ENCODE results near the gene CDH23. TPM values are rescaled to one million over a fixed set of nuclear protein-coding genes. Genes with fewer than 3 reads are reported as not detected.

CDH23 gene
- total and polyA plus RNA-seq, 2 of the 8 experiments (the other 6 are each of a cell fraction or from before 2014, with no cell fraction given), result 1.9 to 4.9 TPM

DNA sequence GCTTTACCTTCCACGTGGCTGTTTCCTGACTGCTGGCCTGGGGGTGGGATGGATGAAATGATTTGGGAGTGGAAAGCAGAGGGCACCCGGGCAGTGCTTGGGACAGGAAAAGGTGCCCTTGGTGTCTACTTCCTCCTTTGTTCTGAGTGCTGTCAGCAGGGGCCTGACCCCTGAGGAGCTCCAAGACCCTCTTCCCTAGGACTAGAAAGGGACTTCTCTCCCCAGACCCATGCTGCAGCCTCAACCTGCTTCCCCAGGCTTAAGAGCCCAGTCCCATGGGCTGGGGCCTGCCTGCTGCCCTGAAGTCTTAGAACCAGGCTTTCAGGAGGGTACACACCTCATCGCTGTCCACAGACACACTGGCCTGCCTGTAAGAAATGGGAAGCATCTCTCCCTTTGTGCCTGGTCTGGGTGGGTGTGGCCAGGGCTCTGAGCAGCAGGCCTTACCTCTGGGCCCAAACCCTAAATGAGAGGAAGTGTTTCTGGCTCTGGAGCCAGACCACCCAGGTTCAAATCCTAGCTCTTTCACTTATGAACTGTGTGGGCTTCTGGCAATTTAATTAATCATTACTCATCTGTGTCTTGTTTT lies 12.9 kb downstream of the CDH23 start:
- H3K56ac ChIP-seq (replicated peaks; ENCODE audit: insufficient read length, low read depth, low read length), result no peak overlapping the region
- H3K23ac ChIP-seq (ENCODE audit: insufficient read length), result no peak overlapping the region
- no peaks in the 10 kb centered on the region; a peak in 1 of 7 replicates for H3K27me3 ChIP-seq (replicated peaks in 1 of 4; ENCODE audit: control insufficient read depth in 3 of 4, extremely low read depth in 1 of 4, insufficient read depth in 3 of 4, low read length in 3 of 4)
- H3K27ac ChIP-seq (ENCODE audit: low read depth, low read length), result no peak overlapping the region
- no peak overlapping the region for H3K18ac ChIP-seq (ENCODE audit: extremely low read depth, low read length)
- no peaks in the 10 kb centered on the region for H3K79me2 ChIP-seq (ENCODE audit: control insufficient read depth in 1 of 2, insufficient read depth in 2 of 2, low read length in 2 of 2)
- H3K4me1 ChIP-seq (replicated peaks in 1 of 4; ENCODE audit: control insufficient read depth in 3 of 4, insufficient read depth in 4 of 4, low read length in 3 of 4), result peaks cover 3 to 4% (median 4%) of the 10 kb centered on the region in 4 experiments; a peak in 4 of 7 replicates
- H2AFZ ChIP-seq (ENCODE audit: low read length), result no peak overlapping the region
- no peaks in the 10 kb centered on the region for H3K23me2 ChIP-seq (ENCODE audit: low read depth, low read length)
- FAIRE-seq (no peak), DNase-seq (ENCODE audit: low read depth in 1 of 2, low spot score in 2 of 2) (peak in 1 of 2 experiments; percentile 46)
- H3K9ac ChIP-seq (replicated peaks in 1 of 4; ENCODE audit: extremely low read depth in 1 of 4, low read depth in 3 of 4, low read length in 3 of 4), result no peak overlapping the region
- no peak overlapping the region for H2BK5ac ChIP-seq (ENCODE audit: low read depth, low read length)
- no peak overlapping the region for H2BK120ac ChIP-seq (replicated peaks; ENCODE audit: low read depth, low read length)
- CTCF ChIA-PET (ENCODE audit: partially characterized antibody), result interaction anchor here (0.5 to 3.8 kb wide), 9 partner anchors 12 to 429 kb away, joined by 3 to 15 read pairs (median 4); no protein-coding TSS in a partner anchor
- no peak overlapping the region for H4K8ac ChIP-seq (ENCODE audit: extremely low read depth, insufficient read depth, low read length)
- 76% methylated on average over 3 of the region's 3 CpGs; no CpG with 5 or more reads in 1 of the 2 experiments for WGBS, 2 experiments (ENCODE audit: extremely low coverage in 1 of 2, insufficient coverage in 1 of 2, insufficient read length in 1 of 2, insufficient replicate concordance in 2 of 2, low coverage in 1 of 2, low lambda C conversion rate in 2 of 2, missing lambda C conversion rate in 1 of 2)
- H2BK15ac ChIP-seq (ENCODE audit: low read length), result 0 out of 2 replicates have a peak overlapping the region, but pooled peaks have one; percentile 31
- no peaks in the 10 kb centered on the region for H4K20me1 ChIP-seq (replicated peaks in 1 of 2; ENCODE audit: control insufficient read depth in 1 of 2, insufficient read depth in 2 of 2, low read length in 2 of 2)
- no peak overlapping the region for H3K4me2 ChIP-seq (ENCODE audit: insufficient read depth in 1 of 2, low read depth in 2 of 2, low read length in 2 of 2)
- no peak overlapping the region for H2BK12ac ChIP-seq (ENCODE audit: low read depth, low read length)
- POLR2A ChIA-PET (ENCODE audit: partially characterized antibody), result interaction anchor here (1.1 to 1.8 kb wide), 3 partner anchors 10 to 75 kb away, joined by 3 to 4 read pairs (median 3); no protein-coding TSS in a partner anchor
- H3K14ac ChIP-seq (ENCODE audit: insufficient read length), result no peak overlapping the region
- H3K9me3 ChIP-seq (ENCODE audit: insufficient read depth in 2 of 2, low read depth in 1 of 2, low read length in 1 of 2), result peaks cover 0 to 10% of the 10 kb centered on the region in 2 experiments; a peak in 1 of 4 replicates
- H2AK5ac ChIP-seq (ENCODE audit: low read depth, low read length), result no peak overlapping the region
- no peak overlapping the region for H4K5ac ChIP-seq (ENCODE audit: insufficient read length, low read depth, low read length)
- H3K4ac ChIP-seq (replicated peaks; ENCODE audit: insufficient read length, low read depth, low read length), result no peak overlapping the region
- no peaks in the 10 kb centered on the region for H3K36me3 ChIP-seq (ENCODE audit: control insufficient read depth in 2 of 4, insufficient read depth in 4 of 4, low read length in 3 of 4)
- H4K91ac ChIP-seq (replicated peaks; ENCODE audit: insufficient read length, low read length), result no peak overlapping the region
- H3K79me1 ChIP-seq (ENCODE audit: low read depth, low read length), result no peaks in the 10 kb centered on the region
- no peak overlapping the region for H2BK20ac ChIP-seq (ENCODE audit: low read length)
- no peak overlapping the region for H3K4me3 ChIP-seq (ENCODE audit: extremely low read depth in 1 of 4, insufficient read depth in 2 of 4, low read depth in 3 of 4, low read length in 4 of 4)
- TF ChIP-seq SAP30 (IDR thresholded peaks at IDR 0.05; ENCODE audit: insufficient read depth, insufficient replicate concordance, low read length) (no peak), RXRA (IDR thresholded peaks at IDR 0.05; ENCODE audit: insufficient read depth, low read depth, low read length) (no peak), FOSL1 (IDR thresholded peaks at IDR 0.05; ENCODE audit: insufficient read depth, low read depth, low read length) (no peak), NANOG (IDR thresholded peaks at IDR 0.05; ENCODE audit: insufficient read depth, low read depth, low read length, poor library complexity, severe bottlenecking) (no peak), JUN (IDR thresholded peaks at IDR 0.05; ENCODE audit: low read depth, low read length) (no peak), SIRT6 (IDR thresholded peaks at IDR 0.05; ENCODE audit: low read length) (no peak), TAF1 (IDR thresholded peaks at IDR 0.05; ENCODE audit: low read depth, low read length) (no peak), SRF (IDR thresholded peaks at IDR 0.05; ENCODE audit: low read depth, low read length) (no peak), CEBPB (IDR thresholded peaks at IDR 0.05; ENCODE audit: low read depth, low read length) (no peak), EZH2 (IDR thresholded peaks at IDR 0.05; ENCODE audit: low read depth, low read length, severe bottlenecking) (no peak)
- TF ChIP-seq, protein P1, sequence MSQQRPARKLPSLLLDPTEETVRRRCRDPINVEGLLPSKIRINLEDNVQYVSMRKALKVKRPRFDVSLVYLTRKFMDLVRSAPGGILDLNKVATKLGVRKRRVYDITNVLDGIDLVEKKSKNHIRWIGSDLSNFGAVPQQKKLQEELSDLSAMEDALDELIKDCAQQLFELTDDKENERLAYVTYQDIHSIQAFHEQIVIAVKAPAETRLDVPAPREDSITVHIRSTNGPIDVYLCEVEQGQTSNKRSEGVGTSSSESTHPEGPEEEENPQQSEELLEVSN (IDR thresholded peaks at IDR 0.05), result no peak
- TF ChIP-seq, protein P2, sequence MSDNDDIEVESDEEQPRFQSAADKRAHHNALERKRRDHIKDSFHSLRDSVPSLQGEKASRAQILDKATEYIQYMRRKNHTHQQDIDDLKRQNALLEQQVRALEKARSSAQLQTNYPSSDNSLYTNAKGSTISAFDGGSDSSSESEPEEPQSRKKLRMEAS (IDR thresholded peaks at IDR 0.05), result no peak
